B cell (primary cell): ENCODE data around the gene ADH1B.

Experiments used
- EZH2 ChIP-seq: IDR thresholded peaks from 2 replicates; pipeline ENCODE4 v1.6.1; 2012; ENCODE audit warnings: borderline replicate concordance, low read depth, mild to moderate bottlenecking, moderate library complexity, low read length; ENCODE audit not compliant: insufficient read depth, poor library complexity, severe bottlenecking
- TF ChIP-seq, protein P1 (sequence below): fragments of 200-600 bp; IDR thresholded peaks from one replicate; pipeline ENCODE4 v1.8.0; 2022; ENCODE audit warnings: antibody characterized with exemption, mild to moderate bottlenecking

- no peak for TF ChIP-seq EZH2
- TF ChIP-seq, protein P1, sequence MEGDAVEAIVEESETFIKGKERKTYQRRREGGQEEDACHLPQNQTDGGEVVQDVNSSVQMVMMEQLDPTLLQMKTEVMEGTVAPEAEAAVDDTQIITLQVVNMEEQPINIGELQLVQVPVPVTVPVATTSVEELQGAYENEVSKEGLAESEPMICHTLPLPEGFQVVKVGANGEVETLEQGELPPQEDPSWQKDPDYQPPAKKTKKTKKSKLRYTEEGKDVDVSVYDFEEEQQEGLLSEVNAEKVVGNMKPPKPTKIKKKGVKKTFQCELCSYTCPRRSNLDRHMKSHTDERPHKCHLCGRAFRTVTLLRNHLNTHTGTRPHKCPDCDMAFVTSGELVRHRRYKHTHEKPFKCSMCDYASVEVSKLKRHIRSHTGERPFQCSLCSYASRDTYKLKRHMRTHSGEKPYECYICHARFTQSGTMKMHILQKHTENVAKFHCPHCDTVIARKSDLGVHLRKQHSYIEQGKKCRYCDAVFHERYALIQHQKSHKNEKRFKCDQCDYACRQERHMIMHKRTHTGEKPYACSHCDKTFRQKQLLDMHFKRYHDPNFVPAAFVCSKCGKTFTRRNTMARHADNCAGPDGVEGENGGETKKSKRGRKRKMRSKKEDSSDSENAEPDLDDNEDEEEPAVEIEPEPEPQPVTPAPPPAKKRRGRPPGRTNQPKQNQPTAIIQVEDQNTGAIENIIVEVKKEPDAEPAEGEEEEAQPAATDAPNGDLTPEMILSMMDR, result no peak
These were observed 40.7 kb upstream of the ADH1B start for GRCh38 chr4:99361899-99362275.
